ENCODE measurements around the gene HYLS1.
"Not testable (repeated sequence)": the region's sequence is repeated elsewhere in the genome, so short reads cannot be mapped to it uniquely, and the experiment has no call there.

HYLS1 gene

GRCh38 chr11:125903711-125904659 is 16.5 kb downstream of the HYLS1 start, which contains the start of gene DDX25:
Gene DDX25 (plus strand): TSS chr11:125904508. CDS start chr11:125904518, 10 bp downstream.
- peak; percentile 35 for DNase-seq

- DNase-seq: no peak
These were observed 17.2 kb downstream of the HYLS1 start for GRCh38 chr11:125904678-125905077.

- DNase-seq: no peak
These were observed 22.9 kb downstream of the HYLS1 start for GRCh38 chr11:125910226-125910849.

GRCh38 chr11:125914601-125915000 is 27.1 kb downstream of the HYLS1 start:
- not testable (repeated sequence) for DNase-seq

- DNase-seq: no peak
These were observed 29.3 kb downstream of the HYLS1 start for GRCh38 chr11:125916683-125917347.

GRCh38 chr11:125918140-125918840 is 30.8 kb downstream of the HYLS1 start:
- no peak for DNase-seq

GRCh38 chr11:125921042-125921441 is 33.6 kb downstream of the HYLS1 start:
- no peak for DNase-seq

GRCh38 chr11:125922156-125922555 is 34.7 kb downstream of the HYLS1 start:
- no peak for DNase-seq

GRCh38 chr11:125923012-125923579 is 35.6 kb downstream of the HYLS1 start:
- peak; percentile 85 for DNase-seq

GRCh38 chr11:125923633-125924032 is 36.2 kb downstream of the HYLS1 start:
- DNase-seq: no peak

GRCh38 chr11:125924384-125925007 is 37.0 kb downstream of the HYLS1 start:
- no peak for DNase-seq

GRCh38 chr11:125925247-125925740 is 37.8 kb downstream of the HYLS1 start:
- DNase-seq: no peak

- DNase-seq: no peak
These were observed 38.3 kb downstream of the HYLS1 start for GRCh38 chr11:125925804-125926203.

- no peak for DNase-seq
These were observed 39.2 kb downstream of the HYLS1 start for GRCh38 chr11:125926682-125927081.

- DNase-seq: peak; percentile 28
These were observed 42.1 kb downstream of the HYLS1 start for GRCh38 chr11:125929445-125930075.

- DNase-seq: no peak
These were observed 42.6 kb downstream of the HYLS1 start for GRCh38 chr11:125930076-125930450.

- DNase-seq: no peak
These were observed 43.6 kb downstream of the HYLS1 start for GRCh38 chr11:125931116-125931515.

GRCh38 chr11:125931668-125932067 is 44.2 kb downstream of the HYLS1 start:
- no peak for DNase-seq

- DNase-seq: no peak
These were observed 44.8 kb downstream of the HYLS1 start for GRCh38 chr11:125932301-125932700.

- DNase-seq: peak; percentile 12
These were observed 45.8 kb downstream of the HYLS1 start for GRCh38 chr11:125933030-125933813.
